Natural killer cell (primary cell): ENCODE data around the gene STX1A. TPM values are rescaled to one million over a fixed set of nuclear protein-coding genes. Genes with fewer than 3 reads are reported as not detected.

ENCODE experiments used
- ATAC-seq, 3 donors: fragments of 150-1000 bp in 2 of 3; fragments of 200-7000 bp in 1 of 3; cut with Tn5 transposase; 1 replicate in 1 of 3; 2 replicates in 2 of 3; pipeline ENCODE4 v1.10.0; 2021; ENCODE audit warnings: mild to moderate bottlenecking in 2 of 3, moderate library complexity in 2 of 3
- DNase-seq, 2 donors: peaks; one replicate each; pipeline versions ENCODE4 v3.0.0 to v3.0.0-alpha.2; 2013 to 2021; ENCODE audit warnings: mixed read lengths in 1 of 2
- H3K27ac ChIP-seq: one replicate; pipeline ENCODE4 v1.5.1; 2013; ENCODE audit warnings: mild to moderate bottlenecking, low read length
- H3K27me3 ChIP-seq: one replicate; pipeline ENCODE4 v1.6.1; 2013; ENCODE audit warnings: low read length; ENCODE audit not compliant: control insufficient read depth, insufficient read depth
- H3K36me3 ChIP-seq: one replicate; pipeline ENCODE4 v1.6.1; 2013; ENCODE audit warnings: low read length; ENCODE audit not compliant: control insufficient read depth, insufficient read depth
- H3K4me1 ChIP-seq: one replicate; pipeline ENCODE4 v1.6.1; 2013; ENCODE audit warnings: low read length; ENCODE audit not compliant: control insufficient read depth, insufficient read depth
- H3K4me3 ChIP-seq: one replicate; pipeline ENCODE4 v1.5.1; 2013; ENCODE audit warnings: low read length
- H3K9me3 ChIP-seq: one replicate; pipeline ENCODE4 v1.6.1; 2013; ENCODE audit warnings: low read length; ENCODE audit not compliant: control insufficient read depth, insufficient read depth
- H3K27ac Mint-ChIP-seq, 2 donors: one replicate each; pipeline ENCODE4 v1.8.0; 2022; ENCODE audit warnings: mild to moderate bottlenecking in 2 of 2, mixed read lengths in 2 of 2, moderate library complexity in 1 of 2
- H3K27me3 Mint-ChIP-seq, 2 donors: one replicate each; pipeline ENCODE4 v1.8.0; 2022; ENCODE audit warnings: low read depth in 2 of 2, mixed read lengths in 2 of 2
- H3K36me3 Mint-ChIP-seq: one replicate; pipeline ENCODE4 v1.8.0; 2022; ENCODE audit warnings: mixed read lengths
- H3K4me1 Mint-ChIP-seq, 2 donors: one replicate each; pipeline ENCODE4 v1.8.0; 2022; ENCODE audit warnings: mixed read lengths in 2 of 2
- H3K4me3 Mint-ChIP-seq: one replicate; pipeline ENCODE4 v1.8.0; 2022; ENCODE audit warnings: mild to moderate bottlenecking, moderate library complexity, mixed read lengths
- H3K9me3 Mint-ChIP-seq, 2 donors: one replicate each; pipeline ENCODE4 v1.8.0; 2022; ENCODE audit warnings: mixed read lengths in 2 of 2
- WGBS: methylation state at CpG from one replicate; pipeline ENCODE4 v1.1.7; 2013; ENCODE audit warnings: missing lambda C conversion rate; ENCODE audit not compliant: insufficient coverage; 5-methylcytosine and 5-hydroxymethylcytosine counted together
- intact Hi-C: fragments of 100-400 bp; cut with micrococcal nuclease; formaldehyde crosslinking; loops from one replicate; pipeline ENCODE4 v1.14.2; 2022
- total RNA-seq, 4 donors: library from RNA; stranded (reverse); fragments of 120-200 nt in 1 of 4; gene quantifications; one replicate each; pipeline versions ENCODE4 v1.2.3 to v1.2.4, GENCODE V29; 2013 to 2022
- TF ChIP-seq, protein P1 (sequence below): fragments of 200-600 bp; IDR thresholded peaks from one replicate; pipeline ENCODE4 v1.8.0; 2022; ENCODE audit warnings: antibody characterized with exemption

STX1A gene
- total RNA-seq, 3 donors from 2014 or later (not counting 1 experiment from before 2014, with no cell fraction given): 13.2 to 20.4 (median 14.7) TPM

DNA sequence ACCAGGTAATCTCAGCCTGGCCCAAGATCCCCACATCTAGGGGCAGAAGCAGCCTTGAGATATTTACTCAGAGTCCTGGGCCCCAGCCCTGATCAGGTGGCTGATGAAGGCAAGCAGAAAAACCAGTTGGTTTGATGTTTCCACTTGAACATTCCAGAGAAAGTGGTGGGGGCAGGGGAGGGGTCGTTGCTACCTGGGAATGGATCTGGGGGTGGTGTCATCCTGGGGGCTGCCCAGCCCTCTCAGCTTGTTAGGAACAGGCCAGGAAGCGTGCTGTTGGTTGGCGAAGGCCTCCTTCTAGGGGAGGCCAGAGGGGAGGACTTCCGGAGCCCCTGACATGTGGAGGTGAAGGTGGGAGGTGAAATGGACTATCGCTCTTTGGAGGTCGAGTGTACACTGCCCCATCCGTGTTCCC is 22.9 kb upstream of the STX1A start:
- WGBS: 73% methylated on average over 7 of the region's 7 CpGs
- Histone ChIP-seq H3K36me3 (peaks cover 3% of the 10 kb centered on the region), H3K27me3 (no peaks in the 10 kb centered on the region), H3K9me3 (no peaks in the 10 kb centered on the region), H3K4me1 (peaks cover 16% of the 10 kb centered on the region), H3K4me3 (no peak overlapping the region), H3K27ac (no peak overlapping the region)
- Mint-ChIP-seq H3K36me3 (no peaks in the 10 kb centered on the region), H3K4me1 (peaks cover 10 to 16% of the 10 kb centered on the region in 2 donors), H3K4me3 (no peak overlapping the region), H3K27ac (no peak overlapping the region), H3K27me3 (no peaks in the 10 kb centered on the region), H3K9me3 (no peaks in the 10 kb centered on the region)
- TF ChIP-seq, protein P1, sequence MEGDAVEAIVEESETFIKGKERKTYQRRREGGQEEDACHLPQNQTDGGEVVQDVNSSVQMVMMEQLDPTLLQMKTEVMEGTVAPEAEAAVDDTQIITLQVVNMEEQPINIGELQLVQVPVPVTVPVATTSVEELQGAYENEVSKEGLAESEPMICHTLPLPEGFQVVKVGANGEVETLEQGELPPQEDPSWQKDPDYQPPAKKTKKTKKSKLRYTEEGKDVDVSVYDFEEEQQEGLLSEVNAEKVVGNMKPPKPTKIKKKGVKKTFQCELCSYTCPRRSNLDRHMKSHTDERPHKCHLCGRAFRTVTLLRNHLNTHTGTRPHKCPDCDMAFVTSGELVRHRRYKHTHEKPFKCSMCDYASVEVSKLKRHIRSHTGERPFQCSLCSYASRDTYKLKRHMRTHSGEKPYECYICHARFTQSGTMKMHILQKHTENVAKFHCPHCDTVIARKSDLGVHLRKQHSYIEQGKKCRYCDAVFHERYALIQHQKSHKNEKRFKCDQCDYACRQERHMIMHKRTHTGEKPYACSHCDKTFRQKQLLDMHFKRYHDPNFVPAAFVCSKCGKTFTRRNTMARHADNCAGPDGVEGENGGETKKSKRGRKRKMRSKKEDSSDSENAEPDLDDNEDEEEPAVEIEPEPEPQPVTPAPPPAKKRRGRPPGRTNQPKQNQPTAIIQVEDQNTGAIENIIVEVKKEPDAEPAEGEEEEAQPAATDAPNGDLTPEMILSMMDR: no peak
- intact Hi-C loops: no loop called here
- ATAC-seq (no peak), DNase-seq (no peak)

GRCh38 chr7:73741600-73741999 is 22.1 kb upstream of the STX1A start:
- Mint-ChIP-seq H3K4me1 (peaks cover 10 to 23% of the 10 kb centered on the region in 2 donors), H3K4me3 (no peak overlapping the region), H3K27ac (no peak overlapping the region), H3K9me3 (no peaks in the 10 kb centered on the region), H3K27me3 (no peaks in the 10 kb centered on the region), H3K36me3 (no peaks in the 10 kb centered on the region)
- intact Hi-C loops: no loop called here
- Histone ChIP-seq H3K27me3 (no peaks in the 10 kb centered on the region), H3K4me3 (no peak overlapping the region), H3K4me1 (peaks cover 17% of the 10 kb centered on the region), H3K9me3 (no peaks in the 10 kb centered on the region), H3K36me3 (peaks cover 8% of the 10 kb centered on the region), H3K27ac (no peak overlapping the region)
- DNase-seq: no peak
- WGBS: 92% methylated on average over 5 of the region's 5 CpGs
- TF ChIP-seq, protein P1: no peak
- ATAC-seq: no peak

- Histone ChIP-seq H3K27me3 (no peaks in the 10 kb centered on the region), H3K27ac (no peak overlapping the region), H3K4me3 (no peak overlapping the region), H3K9me3 (no peaks in the 10 kb centered on the region), H3K36me3 (peaks cover 13% of the 10 kb centered on the region), H3K4me1 (peaks cover 17% of the 10 kb centered on the region)
- DNase-seq (no peak), ATAC-seq (no peak)
- intact Hi-C loops: no loop called here
- Mint-ChIP-seq H3K4me1 (peaks cover 10 to 25% of the 10 kb centered on the region in 2 donors), H3K27ac (no peak overlapping the region), H3K4me3 (peak overlapping the region; percentile 47), H3K9me3 (no peaks in the 10 kb centered on the region), H3K36me3 (no peaks in the 10 kb centered on the region), H3K27me3 (no peaks in the 10 kb centered on the region)
- TF ChIP-seq, protein P1: no peak
- 95% methylated on average over 3 of the region's 5 CpGs for WGBS
Measured at GRCh38 chr7:73740771-73741170, 21.3 kb upstream of the STX1A start.

DNA sequence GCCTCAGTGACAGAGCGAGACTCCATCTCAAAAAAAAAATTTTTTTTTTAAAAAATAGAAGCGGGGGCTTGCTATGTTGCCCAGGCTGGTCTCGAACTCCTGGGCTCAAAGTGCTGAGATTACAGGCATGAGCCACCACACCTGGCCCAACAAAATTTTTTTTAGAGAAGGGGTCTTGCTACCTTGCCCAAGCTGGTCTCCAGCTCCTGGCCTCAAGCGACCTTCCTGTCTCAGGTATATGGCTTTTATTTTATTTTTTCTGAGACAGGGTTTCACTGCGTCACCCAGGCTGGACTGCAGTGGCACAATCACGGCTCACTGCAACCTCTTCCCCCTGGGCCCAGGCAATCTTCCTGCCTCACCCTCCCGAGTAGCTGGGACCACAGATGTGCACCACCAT is 20.7 kb upstream of the STX1A start:
- WGBS: 91% methylated on average over 7 of the region's 7 CpGs
- no peak overlapping the region for H3K27ac Mint-ChIP-seq

More for the DNA sequence above, 20.7 kb upstream of the STX1A start:
- ATAC-seq: no peak
- Histone ChIP-seq H3K4me3 (no peak overlapping the region), H3K27ac (no peak overlapping the region), H3K9me3 (no peaks in the 10 kb centered on the region), H3K4me1 (peaks cover 17% of the 10 kb centered on the region), H3K27me3 (no peaks in the 10 kb centered on the region), H3K36me3 (peaks cover 15% of the 10 kb centered on the region)
- no peak for DNase-seq
- TF ChIP-seq, protein P1: no peak
- Mint-ChIP-seq H3K4me3 (peak overlapping the region; percentile 47), H3K4me1 (peaks cover 10 to 25% of the 10 kb centered on the region in 2 donors), H3K9me3 (no peaks in the 10 kb centered on the region), H3K27me3 (no peaks in the 10 kb centered on the region), H3K36me3 (no peaks in the 10 kb centered on the region)
- intact Hi-C loops: no loop called here
